HG02870 (cell line): Measurements from ENCODE around the gene CACNA2D4.

Source experiments
- ATAC-seq: cut with Tn5 transposase; IDR thresholded peaks from one replicate; pipeline ENCODE4 v1.9.1; 2021; ENCODE audit warnings: mild to moderate bottlenecking, moderate library complexity; ENCODE audit not compliant: unreplicated experiment

The CACNA2D4 gene

DNA sequence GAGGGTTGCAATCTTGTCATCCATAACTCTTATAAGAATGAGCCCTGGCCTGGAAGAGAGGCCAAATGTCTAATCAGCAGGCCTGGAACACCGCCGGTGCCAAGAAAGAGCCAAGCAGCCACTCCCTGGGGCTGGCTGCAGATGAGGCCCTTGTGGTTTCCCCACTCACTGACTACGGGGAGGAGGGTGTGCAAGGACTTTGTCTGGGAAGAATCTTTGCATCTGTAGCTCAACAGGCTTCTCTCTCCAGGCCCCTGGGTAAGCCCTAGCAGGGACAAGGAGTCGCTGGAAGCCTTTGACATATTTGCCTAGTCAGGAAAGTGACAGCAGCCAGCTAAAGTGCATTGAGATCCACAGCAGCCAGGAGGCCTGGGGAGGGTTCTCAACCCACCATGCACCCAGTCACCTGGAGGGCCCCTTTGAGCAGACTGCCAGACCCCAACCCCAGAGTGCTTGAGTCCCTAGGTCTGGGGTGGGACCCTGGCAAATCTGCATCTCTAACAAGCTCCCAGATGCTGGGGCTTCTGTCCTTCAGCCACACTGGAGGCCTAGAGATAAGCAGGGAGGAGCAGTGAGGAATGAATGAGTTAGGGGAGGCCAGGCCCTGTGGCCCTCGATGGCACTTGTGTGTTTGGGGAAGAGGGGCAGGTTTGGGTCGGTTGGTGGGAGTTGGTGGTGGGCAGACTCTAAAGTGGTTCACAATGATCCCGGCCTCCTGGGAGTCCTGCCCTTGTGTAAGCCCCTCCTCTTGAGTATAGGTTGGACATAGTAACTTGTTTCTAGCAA, 112.0 kb downstream of the CACNA2D4 start:
- no peak for ATAC-seq

- no peak for ATAC-seq
Observed at GRCh38 chr12:1805441-1806081, 112.9 kb downstream of the CACNA2D4 start.

- ATAC-seq = peak; percentile 85
Observed at GRCh38 chr12:1804545-1805332, 113.7 kb downstream of the CACNA2D4 start.

- no peak for ATAC-seq
Observed at GRCh38 chr12:1803736-1804135, 114.7 kb downstream of the CACNA2D4 start.

DNA sequence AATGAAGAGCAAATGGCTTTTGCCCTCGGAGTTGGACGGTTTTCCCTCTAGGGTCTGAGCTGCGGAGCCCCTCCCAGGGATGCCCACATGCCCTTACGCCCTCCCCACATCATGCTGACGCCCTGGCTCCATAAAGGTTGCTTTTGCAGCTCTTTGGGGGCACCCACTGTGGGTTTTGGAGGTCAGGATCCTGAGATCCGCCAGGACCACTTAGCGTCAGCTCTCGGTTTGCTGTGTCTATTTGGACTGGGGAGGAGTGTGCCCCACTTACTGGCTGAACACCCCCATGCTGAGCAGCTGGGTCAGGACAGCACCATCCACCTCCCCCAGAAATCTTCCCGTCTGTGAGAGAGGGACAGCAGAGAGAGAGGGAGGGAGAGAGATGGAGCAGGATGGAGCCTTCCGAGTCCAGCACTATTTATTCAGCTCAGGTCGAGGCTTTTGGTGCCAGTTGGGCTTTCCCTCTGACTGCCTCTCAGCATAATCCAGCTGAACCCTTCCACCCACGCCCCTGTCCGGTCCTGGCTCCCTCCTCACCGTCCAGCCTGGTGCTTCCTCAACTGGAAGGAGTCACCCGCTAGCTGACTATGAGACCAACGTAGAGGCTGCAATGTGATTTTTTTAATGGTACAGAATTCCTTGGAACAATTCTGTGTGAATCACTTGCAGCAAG, 117.0 kb downstream of the CACNA2D4 start:
- ATAC-seq = no peak

GRCh38 chr12:1800401-1801302, 117.8 kb downstream of the CACNA2D4 start:
- no peak for ATAC-seq

GRCh38 chr12:1799882-1800400, 118.5 kb downstream of the CACNA2D4 start:
- ATAC-seq = no peak

DNA sequence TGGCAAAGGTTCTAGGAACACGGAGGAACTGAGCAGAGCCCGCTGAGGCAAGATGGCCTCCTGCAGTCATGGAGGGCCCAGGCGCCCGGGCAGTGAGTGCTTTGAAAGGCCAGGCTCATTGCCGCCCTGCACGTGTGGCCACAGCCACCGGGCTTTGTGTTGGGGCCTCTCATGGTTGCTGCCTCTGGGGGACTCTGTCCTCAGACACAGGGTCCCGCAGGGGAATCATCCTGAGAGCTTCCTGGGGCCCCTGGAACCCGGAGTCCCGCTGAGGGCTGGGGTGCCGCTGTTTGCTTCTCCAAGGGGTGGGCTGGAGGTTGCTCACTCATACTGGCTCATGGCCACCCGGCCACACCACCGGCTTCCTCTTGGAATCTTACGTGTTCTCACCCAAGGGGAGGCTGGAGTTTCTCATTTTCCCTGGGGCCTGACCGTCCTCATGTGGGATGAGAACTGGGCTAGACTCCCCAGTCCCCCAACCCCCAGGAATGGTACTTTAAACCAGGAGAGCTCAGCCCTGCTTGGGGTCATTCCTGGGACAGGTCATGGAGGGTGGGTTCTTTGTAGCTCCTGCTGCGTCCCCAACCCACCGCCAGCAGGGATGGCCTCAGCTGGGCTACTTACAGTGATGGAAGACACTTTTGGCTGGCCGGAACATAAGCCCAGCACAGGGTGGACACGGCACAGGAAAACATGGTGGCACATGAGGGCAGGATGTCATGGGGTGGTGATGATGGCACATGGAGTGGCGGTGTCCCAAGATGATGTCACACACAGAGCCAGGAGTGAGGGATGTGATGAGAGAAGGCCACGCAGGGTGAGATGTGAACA, 119.2 kb downstream of the CACNA2D4 start:
- no peak for ATAC-seq

DNA sequence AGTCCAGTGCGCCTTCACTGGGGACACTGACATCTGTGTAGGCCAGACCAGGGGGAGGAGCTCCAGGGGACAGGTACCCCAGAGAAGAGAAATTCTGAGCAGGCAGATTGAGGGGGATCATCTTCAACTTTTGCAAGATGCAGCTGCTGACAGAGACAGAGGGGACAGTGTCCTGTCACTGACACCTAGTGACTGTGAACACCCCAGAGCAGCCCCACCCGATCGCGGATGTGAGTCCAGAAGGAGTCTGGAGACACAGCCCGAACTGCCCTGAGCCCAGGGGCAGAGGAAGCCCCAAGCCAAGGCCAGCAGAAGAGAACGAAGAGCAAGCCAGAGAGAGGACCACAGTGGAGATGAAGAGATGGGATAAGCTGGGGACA, 119.8 kb downstream of the CACNA2D4 start:
- ATAC-seq = no peak

DNA sequence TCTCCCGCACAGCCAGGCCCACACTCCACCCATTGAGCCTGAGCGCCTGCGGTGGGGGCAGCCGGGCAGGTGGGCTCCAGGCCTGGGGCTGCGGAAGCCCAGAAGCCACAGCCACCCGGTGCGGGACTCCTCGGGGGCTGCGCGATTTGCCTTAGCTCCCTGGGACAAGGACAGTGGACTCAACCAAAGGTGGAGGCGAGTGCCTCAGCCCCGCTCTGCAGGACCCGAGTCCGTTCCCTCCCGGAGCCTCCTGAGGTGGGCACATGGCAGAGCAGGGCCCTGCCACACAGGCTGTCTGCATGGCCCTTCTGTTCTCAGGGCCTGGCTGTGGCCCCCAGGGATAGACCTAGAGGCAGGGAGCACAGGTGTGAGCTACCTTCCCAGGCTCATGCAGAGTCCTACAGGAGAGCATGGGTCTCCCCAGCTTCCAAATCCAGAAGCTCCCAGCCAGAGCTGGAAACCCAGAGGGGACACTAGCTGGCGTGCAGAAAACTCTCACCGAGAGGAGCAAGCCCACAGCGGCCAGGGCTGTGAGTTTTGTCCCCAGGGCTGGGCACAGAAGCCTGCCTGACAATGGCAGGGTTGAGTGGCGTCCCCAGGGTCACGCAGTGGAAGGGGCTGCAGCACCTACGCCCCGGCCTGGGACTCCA, 120.3 kb downstream of the CACNA2D4 start:
- no peak for ATAC-seq

- ATAC-seq = no peak
Observed at GRCh38 chr12:1797011-1797901, 121.2 kb downstream of the CACNA2D4 start.

GRCh38 chr12:1796515-1797010, 121.9 kb downstream of the CACNA2D4 start:
- peak; percentile 5 for ATAC-seq

DNA sequence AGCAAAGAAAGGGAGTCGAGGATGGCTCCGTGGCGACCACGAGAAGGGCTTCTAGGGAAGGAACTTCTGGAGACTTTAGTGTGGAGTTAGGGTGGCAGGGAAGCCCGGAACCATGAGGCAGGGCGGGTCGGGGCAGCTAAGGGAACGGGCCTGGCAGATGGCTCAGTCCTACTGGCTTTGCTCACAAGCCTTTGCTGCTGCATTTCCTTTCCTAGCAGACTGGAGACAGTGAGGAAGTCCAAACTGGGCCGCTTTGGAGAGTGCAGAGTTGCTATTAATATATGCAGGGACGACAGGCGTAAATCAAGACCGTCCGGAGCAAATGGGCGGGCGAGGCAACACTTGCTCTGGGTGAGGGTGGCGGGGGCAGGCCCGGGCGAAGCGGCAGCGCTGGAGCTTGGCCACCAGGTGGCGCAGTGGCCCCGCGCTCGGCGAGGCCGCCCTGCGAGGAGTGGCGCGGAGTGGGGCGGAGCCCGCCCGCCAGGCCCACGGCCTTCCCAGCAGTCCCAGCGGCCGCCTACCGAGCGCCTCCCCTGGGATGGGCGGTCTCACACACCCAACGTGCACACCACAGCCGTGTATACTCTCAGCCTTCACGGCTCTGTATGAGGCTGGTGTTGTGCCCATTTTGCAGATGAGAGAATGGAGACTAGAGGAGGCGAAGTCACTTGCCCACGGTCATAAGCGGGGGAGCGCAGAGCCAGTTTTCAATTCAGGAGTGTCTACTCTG, 122.5 kb downstream of the CACNA2D4 start:
- peak; percentile 91 for ATAC-seq

DNA sequence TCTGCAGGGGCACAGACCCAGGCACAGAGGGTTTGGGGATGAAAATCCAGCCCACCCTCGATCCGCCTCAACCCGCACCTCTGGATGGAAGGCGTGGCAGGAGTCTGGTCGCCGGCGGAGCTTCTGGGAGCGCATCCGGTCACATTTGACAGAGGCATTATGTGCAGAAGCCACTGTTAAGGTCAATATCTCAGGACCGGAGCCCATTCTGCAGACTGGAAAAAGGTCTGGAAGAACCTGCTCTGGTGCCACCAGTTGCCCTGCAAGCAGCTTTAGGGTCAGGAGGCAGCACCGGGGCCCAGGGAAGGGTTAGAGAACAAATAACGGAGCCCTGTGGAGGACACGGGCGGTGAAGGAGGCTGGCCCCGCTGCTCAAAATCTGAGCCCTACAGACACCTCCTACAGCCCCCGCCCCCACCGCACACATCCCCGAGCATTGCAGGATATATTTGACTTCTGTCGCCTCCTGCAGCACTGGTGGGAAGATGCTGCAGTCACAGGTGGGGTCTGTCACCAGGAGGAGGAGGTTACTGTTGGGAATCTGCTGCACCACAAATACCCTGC, 123.1 kb downstream of the CACNA2D4 start:
- ATAC-seq = no peak

- no peak for ATAC-seq
Observed at GRCh38 chr12:1794440-1795090, 123.9 kb downstream of the CACNA2D4 start.
